NCI-H2227 (cell line): ENCODE data around the gene NR1I2.

ENCODE experiments used
- DNase-seq: peaks from one replicate; lab custom pipeline; 2025; ENCODE audit not compliant: unreplicated experiment; lab: John Stamatoyannopoulos, UW

The NR1I2 gene

GRCh38 chr3:119781330-119782198 lies at the start of gene NR1I2:
NR1I2 (plus strand) TSS chr3:119782101.
- DNase-seq, result no peak

DNA sequence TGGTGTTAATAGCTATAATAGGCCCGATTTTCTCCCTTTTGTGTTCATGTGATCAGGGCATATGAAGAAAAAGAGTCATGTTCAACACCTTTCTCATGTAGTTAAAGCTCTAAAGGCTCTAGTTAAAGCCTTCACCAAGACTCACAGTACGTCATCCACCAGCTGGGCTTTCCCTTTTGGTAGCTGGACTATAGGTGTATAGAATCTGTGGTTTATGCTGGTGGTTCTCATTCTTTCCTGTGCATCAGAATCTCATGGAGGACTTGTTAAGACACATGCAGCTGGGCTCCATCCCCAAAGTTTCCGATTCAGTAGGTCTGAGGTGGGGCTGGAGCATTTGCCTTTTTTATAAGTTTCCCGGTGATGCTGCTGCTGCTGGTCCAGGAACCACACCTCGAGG lies 48.1 kb upstream of the NR1I2 start:
- DNase-seq, result no peak

DNA sequence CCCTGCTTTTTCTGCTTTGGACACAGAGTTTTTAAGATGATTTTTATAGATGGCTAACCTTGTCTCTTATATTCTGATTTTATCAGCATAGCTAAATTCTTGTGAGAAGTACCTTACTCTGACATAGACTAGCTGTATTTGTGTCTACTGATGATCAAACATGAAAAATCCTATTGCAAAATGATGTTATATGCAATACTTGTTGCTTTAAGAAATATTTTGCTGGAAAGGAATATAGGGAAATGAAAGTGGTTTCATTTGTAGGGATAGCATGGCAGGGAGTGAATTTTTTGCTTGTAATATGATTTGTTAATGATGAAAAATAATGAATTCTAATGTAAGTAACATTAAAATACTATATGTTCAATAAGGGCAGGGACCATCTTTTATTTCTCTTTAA lies 43.2 kb upstream of the NR1I2 start:
- no peak for DNase-seq

DNA sequence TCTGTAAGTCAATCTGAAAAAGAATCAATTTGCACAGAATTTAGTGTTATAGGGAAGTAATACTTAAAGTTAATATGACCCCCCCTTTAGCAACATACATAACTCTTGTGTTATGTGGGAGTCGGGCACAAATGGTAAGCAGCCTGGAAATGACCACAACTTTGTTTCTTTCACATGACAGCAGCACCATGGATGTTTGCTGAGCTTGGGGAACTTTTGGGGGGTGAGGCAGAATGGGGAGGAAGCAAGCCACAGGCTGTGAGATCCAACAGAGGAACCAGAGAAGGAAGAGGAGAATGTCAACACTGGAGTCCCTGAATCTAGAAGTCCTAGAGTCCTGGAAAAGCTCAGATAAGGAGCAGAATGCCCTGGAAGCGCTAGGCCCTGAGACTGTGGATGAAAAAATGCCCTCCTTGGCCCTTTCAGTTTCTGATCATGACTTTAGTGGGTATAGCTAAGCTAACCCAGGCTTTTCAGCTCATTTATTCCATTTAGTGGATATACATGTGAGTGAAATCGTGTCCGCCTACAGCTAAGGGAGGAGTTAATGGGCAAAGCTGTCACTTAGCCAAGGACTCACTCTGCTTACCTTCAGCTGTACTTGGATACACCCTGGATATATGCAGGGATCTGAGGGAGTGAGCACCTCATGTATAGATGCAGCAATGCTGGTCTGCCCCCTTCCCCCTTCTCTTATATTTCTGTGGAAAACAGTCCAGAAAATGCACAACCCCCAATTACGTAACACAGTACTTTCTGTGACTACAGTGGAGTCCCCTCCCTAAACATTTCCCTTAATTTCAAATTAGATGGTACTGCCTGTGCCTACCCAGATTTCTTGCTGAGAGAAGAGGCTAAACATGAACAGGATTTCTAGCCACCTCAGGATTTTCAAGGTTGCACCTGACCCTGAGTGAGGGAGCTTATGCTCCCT lies 40.0 kb upstream of the NR1I2 start:
- DNase-seq, result no peak

GRCh38 chr3:119743921-119744320 lies 38.0 kb upstream of the NR1I2 start:
- no peak for DNase-seq

DNA sequence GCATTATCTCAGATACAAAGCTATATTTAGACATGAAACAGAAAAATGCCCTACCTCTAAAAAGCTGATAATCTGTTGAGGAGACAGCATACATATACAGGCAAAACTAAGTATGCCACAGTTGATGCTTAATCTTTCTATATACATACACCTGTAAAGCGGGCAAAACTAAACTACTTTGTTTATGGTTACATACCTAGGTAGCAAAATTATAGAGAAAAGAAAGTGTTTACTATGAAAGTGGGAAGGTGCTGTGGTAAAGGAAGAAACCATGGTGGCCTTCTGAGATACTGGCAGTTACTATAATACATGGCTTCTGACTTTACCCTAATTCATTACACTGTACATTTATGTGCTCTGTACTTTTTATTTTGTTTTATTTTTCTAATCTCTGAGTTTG lies 36.0 kb upstream of the NR1I2 start:
- no peak for DNase-seq

GRCh38 chr3:119746423-119746822 lies 35.5 kb upstream of the NR1I2 start:
- DNase-seq, result no peak

DNA sequence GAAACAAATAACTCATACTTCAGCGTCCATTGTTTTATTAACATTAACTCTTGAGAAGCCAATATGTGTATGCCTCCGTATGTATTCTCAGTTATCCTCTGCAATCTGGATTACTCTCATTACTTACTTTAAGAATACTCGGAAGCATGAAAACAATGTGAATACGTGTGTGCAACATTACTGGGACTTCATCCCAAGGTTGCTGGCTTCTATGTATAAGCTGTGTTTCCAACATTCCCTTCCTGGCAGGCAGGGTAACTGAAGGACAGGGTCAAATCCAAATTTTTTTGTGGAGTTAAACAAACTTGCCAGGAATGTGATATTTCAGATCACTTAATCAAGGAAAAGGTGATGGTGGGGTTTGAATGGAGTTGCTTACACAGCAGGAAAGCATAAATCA lies 34.5 kb upstream of the NR1I2 start:
- no peak for DNase-seq

DNA sequence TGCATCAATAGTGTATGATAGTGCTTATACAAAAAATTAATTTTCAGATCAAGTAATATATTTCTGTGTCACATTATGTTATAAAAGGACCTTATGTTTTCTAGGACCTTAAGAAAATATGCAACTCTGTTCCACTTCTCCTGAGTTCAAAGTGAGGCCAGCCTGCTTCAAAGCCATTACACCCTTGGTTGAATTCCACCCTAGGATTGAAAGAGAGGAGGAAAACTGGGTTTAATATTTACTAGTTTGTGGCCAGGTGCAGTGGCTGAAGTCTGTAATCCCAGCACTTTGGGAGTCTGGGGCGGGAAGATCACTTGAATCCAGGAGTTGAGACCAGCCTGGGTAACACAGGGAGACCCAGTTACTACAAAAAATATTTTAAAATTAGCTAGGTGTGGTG lies 32.9 kb upstream of the NR1I2 start:
- no peak for DNase-seq

GRCh38 chr3:119751423-119751822 lies 30.5 kb upstream of the NR1I2 start:
- no peak for DNase-seq

DNA sequence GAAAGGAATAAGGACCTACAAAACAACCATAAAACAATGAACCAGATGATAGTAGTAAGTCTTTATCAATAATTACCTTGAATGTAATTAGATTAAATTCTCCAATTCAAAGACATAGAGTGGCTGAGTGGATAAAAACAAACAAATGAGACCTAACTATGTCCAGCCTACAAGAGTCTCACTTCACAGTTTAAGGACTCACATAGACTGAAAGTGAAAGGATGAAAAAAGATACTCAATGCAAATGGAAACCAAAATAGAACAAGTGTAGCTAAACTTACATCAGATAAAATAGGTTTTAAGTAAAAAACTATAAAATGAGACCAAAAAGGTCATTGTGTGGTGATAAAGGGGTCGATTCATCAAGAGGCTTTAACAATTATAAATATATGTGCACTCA lies 21.9 kb upstream of the NR1I2 start:
- DNase-seq, result no peak

GRCh38 chr3:119762876-119763275 lies 19.0 kb upstream of the NR1I2 start:
- DNase-seq, result no peak

DNA sequence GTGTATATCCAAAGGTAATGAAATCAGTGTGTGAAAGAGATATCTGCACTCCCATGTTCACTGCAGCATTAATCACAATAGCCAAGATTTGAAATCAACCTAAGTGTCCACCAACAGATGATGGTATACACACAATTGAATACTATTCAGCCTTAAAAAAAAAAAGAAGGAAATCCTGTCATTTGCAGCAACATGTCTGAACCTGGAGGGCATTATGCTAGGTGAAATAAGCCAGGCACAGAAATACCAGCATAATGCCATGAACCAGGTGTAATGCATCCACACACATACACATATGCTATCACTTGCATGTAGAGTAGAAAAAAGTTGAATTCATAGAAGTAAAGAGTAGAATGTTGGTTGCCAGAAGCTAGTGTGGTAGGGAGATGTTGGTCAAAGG lies 18.4 kb upstream of the NR1I2 start:
- no peak for DNase-seq

- DNase-seq, result no peak
Measured at GRCh38 chr3:119765239-119765638, 16.7 kb upstream of the NR1I2 start.

DNA sequence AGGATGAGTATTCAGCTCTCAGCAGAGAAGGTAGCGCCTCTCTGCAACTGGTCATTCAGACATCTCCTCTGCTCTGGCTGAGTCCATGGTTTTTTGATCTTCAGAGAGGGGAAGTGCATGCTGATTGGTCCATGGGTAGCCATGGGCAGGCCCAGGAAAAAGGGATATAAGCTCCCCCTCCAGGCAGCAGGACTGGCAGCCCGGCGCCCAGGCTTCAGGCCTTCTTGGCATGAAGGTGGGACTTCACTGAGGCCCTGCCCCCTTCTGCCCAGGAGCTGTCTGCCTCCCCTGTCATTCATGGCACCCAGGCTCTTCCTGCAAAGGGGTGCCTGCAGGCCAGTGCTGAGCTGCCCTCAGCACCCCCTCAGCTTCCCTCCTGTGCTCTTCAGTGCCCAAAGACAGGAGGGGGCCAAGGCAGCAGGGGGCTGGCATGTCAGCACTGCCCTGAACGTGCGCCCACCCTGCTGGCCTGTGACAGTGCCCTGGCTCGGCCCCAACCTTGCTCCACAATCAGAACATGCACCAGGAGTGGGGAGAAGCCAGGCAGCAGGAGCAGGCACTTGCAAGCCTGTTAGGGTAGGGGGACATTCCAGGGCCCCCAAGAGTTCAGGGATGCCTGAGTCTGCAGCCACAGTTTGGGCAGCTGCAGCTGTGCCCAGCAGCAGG lies 13.8 kb upstream of the NR1I2 start:
- DNase-seq, result no peak

DNA sequence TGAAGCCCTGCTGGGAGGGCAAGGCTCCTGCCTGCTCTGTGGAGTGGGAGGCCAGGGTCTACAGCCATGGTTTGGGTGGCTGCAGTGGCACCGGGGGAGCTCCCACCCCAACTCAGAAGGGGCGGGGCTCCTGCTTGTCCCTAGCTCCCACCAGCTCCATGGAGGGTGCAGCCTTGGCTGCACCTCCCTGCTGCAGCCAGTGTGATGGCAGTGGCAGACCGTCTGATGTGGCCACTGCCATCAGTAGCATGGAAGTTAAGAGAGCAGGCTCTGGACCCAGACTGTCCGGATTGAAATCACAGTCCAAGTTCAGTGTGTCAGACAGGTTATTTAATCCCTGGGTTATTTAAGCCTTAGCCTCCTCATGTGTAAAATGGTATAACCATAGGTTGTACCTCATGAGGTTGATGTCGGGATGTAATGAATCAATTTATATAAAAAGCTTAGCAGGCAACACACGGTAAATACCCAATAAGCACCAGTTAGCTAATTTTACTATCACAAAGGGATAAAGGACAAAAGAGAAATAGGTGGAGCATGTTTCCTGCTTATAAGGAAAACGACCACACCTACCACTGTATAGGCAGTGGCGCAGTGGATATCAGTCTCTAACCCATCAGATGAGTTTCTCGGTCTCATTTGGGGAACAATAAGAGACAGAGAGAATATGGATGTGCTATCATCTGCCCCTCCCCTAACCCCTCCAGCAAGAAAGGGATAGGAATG lies 13.1 kb upstream of the NR1I2 start:
- no peak for DNase-seq

DNA sequence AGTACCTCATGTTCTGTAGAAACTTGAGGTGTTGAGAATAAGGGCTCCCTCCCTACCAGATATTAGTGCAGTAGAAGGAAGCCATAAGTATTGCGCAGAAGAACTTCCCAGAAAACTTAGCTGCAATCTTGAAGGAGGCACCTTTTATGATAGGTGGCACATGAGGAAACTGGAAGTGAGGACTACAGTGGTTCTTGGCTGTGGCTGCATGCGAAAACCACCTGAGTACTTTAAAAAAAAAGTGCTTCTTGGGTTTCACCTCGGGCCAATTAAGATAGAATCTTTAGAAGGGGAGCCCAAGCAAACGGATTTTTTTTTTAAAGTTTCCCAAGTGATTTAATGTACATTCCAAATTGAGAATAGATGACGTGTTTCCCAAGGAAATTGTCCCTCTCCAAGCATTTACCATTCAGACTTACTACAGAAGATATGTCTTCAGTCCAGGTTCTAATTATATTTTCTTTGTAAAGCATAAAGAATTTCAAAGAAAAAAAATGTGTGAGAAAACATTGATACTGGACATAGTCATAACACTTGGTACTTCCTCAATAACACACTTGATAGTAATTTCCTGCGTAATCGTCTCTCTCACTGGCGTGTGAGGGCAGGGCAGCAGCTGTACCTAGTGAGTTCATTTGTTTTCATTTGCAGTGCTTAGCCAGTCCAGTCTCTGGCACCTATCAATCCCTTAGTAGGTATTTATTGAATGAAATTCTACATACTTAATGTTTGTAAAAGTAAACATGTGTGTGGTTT lies 12.3 kb upstream of the NR1I2 start:
- no peak for DNase-seq

GRCh38 chr3:119774444-119774843 lies 7.5 kb upstream of the NR1I2 start:
- no peak for DNase-seq

DNA sequence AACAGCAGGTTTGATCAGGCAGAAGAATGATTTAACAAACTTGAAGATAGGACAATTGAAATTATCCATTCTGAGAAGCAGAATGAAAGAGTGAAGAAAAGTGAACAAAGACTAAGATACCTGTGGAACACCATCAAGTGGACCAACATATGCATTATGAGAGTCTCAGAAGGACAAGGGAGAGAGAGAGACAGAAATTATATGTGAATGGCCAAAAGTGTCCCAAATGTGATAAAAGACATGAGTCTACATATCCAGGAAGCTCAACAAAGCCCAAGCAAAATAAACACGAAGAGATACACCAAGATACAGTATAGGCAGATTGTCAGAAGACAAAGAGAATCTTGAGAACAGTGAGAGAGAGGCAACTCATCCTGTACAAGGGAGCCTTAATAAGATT lies 5.6 kb upstream of the NR1I2 start:
- no peak for DNase-seq

- no peak for DNase-seq
Measured at GRCh38 chr3:119778176-119778575, 3.7 kb upstream of the NR1I2 start.
